Lower lobe of right lung (tissue), 2 donors: ENCODE data around the gene UROS. TPM values are rescaled to one million over a fixed set of nuclear protein-coding genes. Genes with fewer than 3 reads are reported as not detected.

Experiments
- ATAC-seq, 2 donors: fragments of 200-7000 bp; cut with Tn5 transposase; one replicate each; pipeline ENCODE4 v1.9.1; 2020 to 2022; ENCODE audit warnings: mild to moderate bottlenecking in 2 of 2, moderate library complexity in 2 of 2
- DNase-seq: peaks from one replicate; pipeline ENCODE4 v3.0.0-alpha.2; 2020
- H3K27ac ChIP-seq: fragments of 200-600 bp; one replicate; pipeline ENCODE4 v1.8.0; 2022
- H3K27me3 ChIP-seq: fragments of 200-600 bp; one replicate; pipeline ENCODE4 v1.8.0; 2022; ENCODE audit warnings: low read depth
- H3K36me3 ChIP-seq: fragments of 200-600 bp; one replicate; pipeline ENCODE4 v1.8.0; 2022; ENCODE audit warnings: mild to moderate bottlenecking
- H3K4me1 ChIP-seq: fragments of 200-600 bp; one replicate; pipeline ENCODE4 v1.8.0; 2022
- H3K4me3 ChIP-seq: fragments of 200-600 bp; one replicate; pipeline ENCODE4 v1.8.0; 2022; ENCODE audit warnings: mild to moderate bottlenecking
- H3K9me3 ChIP-seq: fragments of 200-600 bp; one replicate; pipeline ENCODE4 v1.8.0; 2022
- intact Hi-C: fragments of 100-400 bp; cut with DNase I; formaldehyde crosslinking; loops from one replicate; pipeline ENCODE4 v1.11.0; 2022
- total RNA-seq: library from RNA; stranded (reverse); fragmentation: NEBNext Ultra II Directional; extraction: Animal tissue kit (Norgen Biotek cat#: 25700); gene quantifications from one replicate; pipeline ENCODE4 v1.2.1, GENCODE V29; 2021
- TF ChIP-seq, protein P1 (sequence below): fragments of 200-600 bp; IDR thresholded peaks from one replicate; pipeline ENCODE4 v1.8.0; 2022; ENCODE audit warnings: antibody characterized with exemption, mild to moderate bottlenecking
- donor health status: DM: no; HTN: yes; CAD: no; lungs with severe emphysema.

Gene UROS
- total RNA-seq, 1 donor from 2014 or later: 27.0 TPM

DNA sequence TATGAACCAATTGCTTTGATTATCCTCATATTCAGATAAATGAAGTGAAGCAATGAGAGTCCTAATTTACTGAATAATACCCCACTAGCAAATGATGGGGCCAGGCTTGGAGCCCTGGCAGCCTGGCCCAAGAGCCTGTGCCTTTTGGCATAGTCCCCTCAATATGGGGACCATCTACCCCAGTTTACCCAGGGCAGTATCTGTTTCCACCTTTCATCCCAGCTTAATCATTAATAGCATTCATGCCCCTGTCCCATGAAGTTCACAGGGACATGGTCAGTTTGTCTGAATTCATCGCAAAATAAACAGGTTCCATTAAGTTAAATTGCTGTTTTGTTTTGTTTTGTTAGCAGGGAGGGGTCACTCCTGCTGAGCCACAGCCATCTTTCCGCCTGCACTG is 25.8 kb upstream of the UROS start:
- DNase-seq (no peak), ATAC-seq (no peak)
- Histone ChIP-seq H3K36me3 (peaks cover 80% of the 10 kb centered on the region), H3K27me3 (no peaks in the 10 kb centered on the region), H3K27ac (no peak overlapping the region), H3K4me3 (no peak overlapping the region), H3K9me3 (no peaks in the 10 kb centered on the region), H3K4me1 (no peaks in the 10 kb centered on the region)
- TF ChIP-seq, protein P1, sequence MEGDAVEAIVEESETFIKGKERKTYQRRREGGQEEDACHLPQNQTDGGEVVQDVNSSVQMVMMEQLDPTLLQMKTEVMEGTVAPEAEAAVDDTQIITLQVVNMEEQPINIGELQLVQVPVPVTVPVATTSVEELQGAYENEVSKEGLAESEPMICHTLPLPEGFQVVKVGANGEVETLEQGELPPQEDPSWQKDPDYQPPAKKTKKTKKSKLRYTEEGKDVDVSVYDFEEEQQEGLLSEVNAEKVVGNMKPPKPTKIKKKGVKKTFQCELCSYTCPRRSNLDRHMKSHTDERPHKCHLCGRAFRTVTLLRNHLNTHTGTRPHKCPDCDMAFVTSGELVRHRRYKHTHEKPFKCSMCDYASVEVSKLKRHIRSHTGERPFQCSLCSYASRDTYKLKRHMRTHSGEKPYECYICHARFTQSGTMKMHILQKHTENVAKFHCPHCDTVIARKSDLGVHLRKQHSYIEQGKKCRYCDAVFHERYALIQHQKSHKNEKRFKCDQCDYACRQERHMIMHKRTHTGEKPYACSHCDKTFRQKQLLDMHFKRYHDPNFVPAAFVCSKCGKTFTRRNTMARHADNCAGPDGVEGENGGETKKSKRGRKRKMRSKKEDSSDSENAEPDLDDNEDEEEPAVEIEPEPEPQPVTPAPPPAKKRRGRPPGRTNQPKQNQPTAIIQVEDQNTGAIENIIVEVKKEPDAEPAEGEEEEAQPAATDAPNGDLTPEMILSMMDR: no peak
- intact Hi-C loops: no loop called here

DNA sequence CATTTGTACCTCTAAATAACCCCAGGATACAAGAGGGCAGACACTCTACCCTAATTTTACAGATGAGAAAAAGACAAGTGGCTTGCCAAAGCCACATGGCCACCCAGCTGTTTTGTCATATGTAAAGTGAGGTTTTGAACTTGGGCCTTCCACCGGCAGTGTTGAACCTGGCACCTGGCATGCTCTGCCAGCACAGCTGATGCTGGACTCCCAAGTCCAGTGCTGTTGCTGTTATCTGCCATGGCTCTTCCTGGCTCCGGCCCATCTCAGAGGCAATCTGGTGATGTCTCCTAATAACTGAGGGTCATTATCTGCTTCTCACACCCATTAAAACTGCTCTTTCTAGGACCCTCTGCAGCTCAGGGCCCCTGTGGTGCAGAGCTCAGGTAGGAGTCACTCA is 25.3 kb upstream of the UROS start:
- Histone ChIP-seq H3K4me1 (no peaks in the 10 kb centered on the region), H3K4me3 (no peak overlapping the region), H3K9me3 (no peaks in the 10 kb centered on the region), H3K36me3 (peaks cover 75% of the 10 kb centered on the region), H3K27me3 (no peaks in the 10 kb centered on the region), H3K27ac (no peak overlapping the region)
- DNase-seq: no peak
- TF ChIP-seq, protein P1: no peak
- intact Hi-C loops: no loop called here
- ATAC-seq: no peak

DNA sequence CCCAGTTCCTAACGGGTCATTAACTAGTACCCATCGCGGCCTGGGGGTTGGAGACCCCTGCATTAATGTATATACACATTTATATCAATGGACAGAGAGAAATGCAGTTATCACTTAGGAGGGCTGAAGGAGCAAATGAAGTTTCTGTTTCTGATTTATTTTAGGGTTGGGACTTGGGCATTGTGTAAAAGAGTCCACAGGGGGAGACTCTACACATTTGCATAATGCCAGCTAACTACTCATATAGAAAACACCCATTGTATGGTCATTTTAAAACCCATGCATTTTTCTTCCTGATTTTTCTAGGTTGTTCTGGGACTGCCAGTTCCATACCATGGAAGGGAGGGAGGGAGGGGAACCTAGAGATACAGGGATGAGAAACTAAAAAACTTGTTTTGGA is 23.8 kb upstream of the UROS start:
- no peaks in the 10 kb centered on the region for H3K4me1 ChIP-seq
- ATAC-seq: no peak
- no peaks in the 10 kb centered on the region for H3K9me3 ChIP-seq
- H3K4me3 ChIP-seq: no peak overlapping the region
- no peak overlapping the region for H3K27ac ChIP-seq
- H3K36me3 ChIP-seq: peaks cover 67% of the 10 kb centered on the region
- no peak for DNase-seq
- intact Hi-C loops: no loop called here
- TF ChIP-seq, protein P1: no peak
- H3K27me3 ChIP-seq: no peaks in the 10 kb centered on the region

DNA sequence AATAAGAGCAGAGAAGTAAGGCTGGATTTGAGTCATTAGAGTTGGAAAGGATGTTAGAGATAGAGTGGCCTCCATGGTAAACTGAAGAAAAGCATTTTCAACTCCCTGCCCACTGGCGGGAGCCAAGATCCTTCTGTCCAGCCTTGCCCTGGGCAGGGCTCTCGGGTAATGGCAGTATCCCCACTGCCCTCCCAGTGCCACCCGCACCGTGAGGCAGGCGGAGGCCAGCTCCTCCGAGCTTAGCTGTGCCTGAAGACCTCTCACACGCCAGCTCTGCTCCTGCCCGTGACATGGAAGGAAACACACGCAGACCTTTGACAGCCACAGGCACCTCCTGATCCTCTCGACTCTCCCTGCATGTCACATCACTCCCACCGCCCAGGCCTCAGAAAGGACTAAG is 22.6 kb upstream of the UROS start:
- peaks cover 67% of the 10 kb centered on the region for H3K36me3 ChIP-seq
- no peaks in the 10 kb centered on the region for H3K9me3 ChIP-seq
- DNase-seq (no peak), ATAC-seq (peak in 1 of 2 donors; percentile 11)
- intact Hi-C loops: no loop called here
- H3K4me1 ChIP-seq: no peaks in the 10 kb centered on the region
- H3K27ac ChIP-seq: no peak overlapping the region
- TF ChIP-seq, protein P1: no peak
- no peak overlapping the region for H3K4me3 ChIP-seq
- no peaks in the 10 kb centered on the region for H3K27me3 ChIP-seq

DNA sequence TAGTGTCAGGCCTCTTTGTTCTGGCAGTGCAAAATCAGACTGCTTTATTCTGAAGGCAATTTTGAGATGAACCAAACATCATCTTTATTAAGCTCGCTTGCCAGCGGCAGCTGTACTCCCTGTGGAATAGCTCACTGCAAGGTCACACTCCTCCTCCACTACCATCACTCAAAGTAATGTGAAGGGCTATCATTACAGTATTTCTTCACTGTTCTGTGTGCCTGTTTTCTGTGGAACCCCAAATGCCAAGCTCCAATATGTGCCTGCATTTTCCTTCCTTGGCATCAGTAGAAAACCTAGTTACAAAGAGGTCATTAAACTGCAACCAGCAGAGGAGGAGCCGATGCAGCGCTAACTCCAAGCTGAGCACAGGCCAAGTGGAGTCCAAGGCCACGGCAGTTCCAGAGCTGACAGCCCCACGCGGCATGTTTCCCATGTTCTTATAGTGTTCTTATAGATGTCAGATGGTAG is 21.7 kb upstream of the UROS start:
- peaks cover 72% of the 10 kb centered on the region for H3K36me3 ChIP-seq
- TF ChIP-seq, protein P1: no peak
- no peaks in the 10 kb centered on the region for H3K4me1 ChIP-seq
- intact Hi-C loops: no loop called here
- H3K27ac ChIP-seq: no peak overlapping the region
- no peak for DNase-seq
- H3K27me3 ChIP-seq: no peaks in the 10 kb centered on the region
- H3K4me3 ChIP-seq: no peak overlapping the region
- ATAC-seq: no peak
- no peaks in the 10 kb centered on the region for H3K9me3 ChIP-seq
